Endodermal cell (in vitro differentiated cells): ENCODE results near the gene TDRD9. TPM values are rescaled to one million over a fixed set of nuclear protein-coding genes. Genes with fewer than 3 reads are reported as not detected.
A peak's percentile ranks its signal among the peaks of the same experiment; 100 is the strongest.

Experiments
- DNase-seq: peaks from one replicate; pipeline ENCODE4 v3.0.0-alpha.2; 2017
- H3K27ac ChIP-seq: 2 replicates; pipeline ENCODE4 v1.5.1; 2013; ENCODE audit warnings: mild to moderate bottlenecking, low read depth, low read length, moderate library complexity
- H3K27me3 ChIP-seq: 2 replicates; pipeline ENCODE4 v1.6.1; 2013; ENCODE audit warnings: mild to moderate bottlenecking, low read length, moderate library complexity; ENCODE audit not compliant: insufficient read depth, control insufficient read depth, poor library complexity, severe bottlenecking
- H3K36me3 ChIP-seq: 2 replicates; pipeline ENCODE4 v1.7.0; 2013; ENCODE audit warnings: mild to moderate bottlenecking, low read length, moderate library complexity; ENCODE audit not compliant: control insufficient read depth, insufficient read depth
- H3K4me1 ChIP-seq: one replicate; pipeline ENCODE4 v1.7.0; 2013; ENCODE audit warnings: low read length; ENCODE audit not compliant: control insufficient read depth, insufficient read depth
- H3K4me3 ChIP-seq: 2 replicates; pipeline ENCODE4 v1.5.1; 2013; ENCODE audit warnings: mild to moderate bottlenecking, low read length, moderate library complexity
- H3K9ac ChIP-seq: 2 replicates; pipeline ENCODE4 v1.6.1; 2013; ENCODE audit warnings: mild to moderate bottlenecking, low read length, moderate library complexity; ENCODE audit not compliant: poor library complexity, severe bottlenecking; ENCODE audit errors: extremely low read depth
- H3K9me3 ChIP-seq: 2 replicates; pipeline ENCODE4 v1.6.1; 2013; ENCODE audit warnings: mild to moderate bottlenecking, low read length, moderate library complexity; ENCODE audit not compliant: control insufficient read depth
- H3K27ac Mint-ChIP-seq: 2 replicates; pipeline ENCODE4 v1.8.0; 2020; ENCODE audit warnings: mixed read lengths
- H3K27me3 Mint-ChIP-seq: 2 replicates; pipeline ENCODE4 v1.8.0; 2021; ENCODE audit warnings: mild to moderate bottlenecking, mixed read lengths; ENCODE audit not compliant: insufficient read depth
- H3K36me3 Mint-ChIP-seq: 2 replicates; pipeline ENCODE4 v1.8.0; 2020; ENCODE audit warnings: low read depth, mixed read lengths
- H3K4me1 Mint-ChIP-seq: 2 replicates; pipeline ENCODE4 v1.8.0; 2020; ENCODE audit warnings: mixed read lengths
- H3K4me3 Mint-ChIP-seq: 2 replicates; pipeline ENCODE4 v1.8.0; 2020; ENCODE audit warnings: mild to moderate bottlenecking, moderate library complexity, mixed read lengths
- H3K9me3 Mint-ChIP-seq: 2 replicates; pipeline ENCODE4 v1.8.0; 2020; ENCODE audit warnings: mild to moderate bottlenecking, mixed read lengths
- CTCF ChIP-seq: fragments of 200-600 bp; sonication (generic); conservative IDR thresholded peaks from 2 replicates; pipeline ENCODE4 v1.5.0; 2021; ENCODE audit warnings: antibody characterized with exemption, mild to moderate bottlenecking
- WGBS, 2 experiments: methylation state at CpG; one replicate each; pipeline versions ENCODE4 v1.1.5 to v1.1.7; 2013; ENCODE audit warnings: missing lambda C conversion rate in 2 of 2, mixed read lengths in 1 of 2; ENCODE audit not compliant: insufficient coverage in 1 of 2, insufficient read length in 1 of 2; 5-methylcytosine and 5-hydroxymethylcytosine counted together
- total RNA-seq, 2 donors: library from RNA; stranded (reverse); fragmentation: NEBNext Ultra II Directional in 1 of 2; extraction: Animal tissue kit (Norgen Biotek cat#: 25700) in 1 of 2; gene quantifications; 2 replicates in 1 of 2; 3 replicates in 1 of 2; pipeline ENCODE4 v1.2.1, GENCODE V29; 2021

TDRD9 gene
- total RNA-seq, 2 donors from 2014 or later = not detected

GRCh38 chr14:104100171-104101085 lies 172.2 kb downstream of the TDRD9 start:
- no peaks in the 10 kb centered on the region for H3K9me3 Mint-ChIP-seq
- no peaks in the 10 kb centered on the region for H3K9me3 ChIP-seq
- no peaks in the 10 kb centered on the region for H3K27me3 ChIP-seq
- H3K4me3 ChIP-seq = no peak overlapping the region
- no peak for TF ChIP-seq CTCF
- WGBS, 2 experiments = 93 to 95% methylated on average over 18 to 23 of the region's 23 CpGs
- DNase-seq = peak; percentile 41
- H3K4me1 Mint-ChIP-seq = no peaks in the 10 kb centered on the region
- H3K9ac ChIP-seq = no peak overlapping the region
- no peak overlapping the region for H3K27ac ChIP-seq
- peaks cover 3% of the 10 kb centered on the region for H3K27me3 Mint-ChIP-seq
- no peaks in the 10 kb centered on the region for H3K36me3 Mint-ChIP-seq
- no peaks in the 10 kb centered on the region for H3K4me1 ChIP-seq
- no peak overlapping the region for H3K27ac Mint-ChIP-seq
- H3K36me3 ChIP-seq = no peaks in the 10 kb centered on the region
- no peak overlapping the region for H3K4me3 Mint-ChIP-seq

GRCh38 chr14:104101086-104101621 lies 172.9 kb downstream of the TDRD9 start:
- H3K9me3 ChIP-seq = no peaks in the 10 kb centered on the region
- Mint-ChIP-seq H3K4me3 (no peak overlapping the region), H3K9me3 (no peaks in the 10 kb centered on the region), H3K27me3 (no peaks in the 10 kb centered on the region), H3K36me3 (no peaks in the 10 kb centered on the region), H3K27ac (no peak overlapping the region), H3K4me1 (no peaks in the 10 kb centered on the region)
- peak; percentile 24 for DNase-seq
- WGBS, 2 experiments = 85 to 94% methylated on average over 9 to 16 of the region's 16 CpGs
- H3K4me1 ChIP-seq = no peaks in the 10 kb centered on the region
- H3K9ac ChIP-seq = no peak overlapping the region
- H3K27me3 ChIP-seq = no peaks in the 10 kb centered on the region
- H3K4me3 ChIP-seq = no peak overlapping the region
- no peak for TF ChIP-seq CTCF
- no peaks in the 10 kb centered on the region for H3K36me3 ChIP-seq
- H3K27ac ChIP-seq = no peak overlapping the region

GRCh38 chr14:104101651-104102281 lies 173.5 kb downstream of the TDRD9 start:
- H3K27me3 Mint-ChIP-seq = no peaks in the 10 kb centered on the region
- H3K4me3 ChIP-seq = no peak overlapping the region
- no peak overlapping the region for H3K4me3 Mint-ChIP-seq
- no peak overlapping the region for H3K27ac ChIP-seq
- H3K9ac ChIP-seq = no peak overlapping the region
- H3K36me3 Mint-ChIP-seq = no peaks in the 10 kb centered on the region
- no peaks in the 10 kb centered on the region for H3K4me1 Mint-ChIP-seq
- no peaks in the 10 kb centered on the region for H3K27me3 ChIP-seq
- no peaks in the 10 kb centered on the region for H3K9me3 ChIP-seq
- DNase-seq = peak; percentile 32
- TF ChIP-seq CTCF = no peak
- no peak overlapping the region for H3K27ac Mint-ChIP-seq
- H3K36me3 ChIP-seq = no peaks in the 10 kb centered on the region
- H3K4me1 ChIP-seq = no peaks in the 10 kb centered on the region
- no peaks in the 10 kb centered on the region for H3K9me3 Mint-ChIP-seq
- WGBS, 2 experiments = 81 to 87% methylated on average over 5 to 16 of the region's 16 CpGs

Other genes with a start within 250 kb of the TDRD9 start
- 10 to 100 TPM; 39.2 to 42.6 TPM for gene XRCC3, start 213.0 kb upstream of the TDRD9 start, total RNA-seq
- 10 to 100 TPM; 42.5 to 55.6 TPM for gene ZFYVE21, start 212.6 kb upstream of the TDRD9 start, total RNA-seq
- 10 to 100 TPM; 15.6 to 17.5 TPM for gene PPP1R13B, start 80.9 kb upstream of the TDRD9 start, total RNA-seq
- not detected for gene RD3L, start 14.1 kb downstream of the TDRD9 start, total RNA-seq
- 1 to 10 TPM in 1 of 2 donors, under 1 TPM in 1; 0.71 to 1.4 TPM for gene ASPG, start 157.2 kb downstream of the TDRD9 start, total RNA-seq
- 10 to 100 TPM; 36.7 to 54.8 TPM for gene KIF26A, start 210.1 kb downstream of the TDRD9 start, total RNA-seq